Measurements from ENCODE around the gene CDKN1C.

Gene CDKN1C

DNA sequence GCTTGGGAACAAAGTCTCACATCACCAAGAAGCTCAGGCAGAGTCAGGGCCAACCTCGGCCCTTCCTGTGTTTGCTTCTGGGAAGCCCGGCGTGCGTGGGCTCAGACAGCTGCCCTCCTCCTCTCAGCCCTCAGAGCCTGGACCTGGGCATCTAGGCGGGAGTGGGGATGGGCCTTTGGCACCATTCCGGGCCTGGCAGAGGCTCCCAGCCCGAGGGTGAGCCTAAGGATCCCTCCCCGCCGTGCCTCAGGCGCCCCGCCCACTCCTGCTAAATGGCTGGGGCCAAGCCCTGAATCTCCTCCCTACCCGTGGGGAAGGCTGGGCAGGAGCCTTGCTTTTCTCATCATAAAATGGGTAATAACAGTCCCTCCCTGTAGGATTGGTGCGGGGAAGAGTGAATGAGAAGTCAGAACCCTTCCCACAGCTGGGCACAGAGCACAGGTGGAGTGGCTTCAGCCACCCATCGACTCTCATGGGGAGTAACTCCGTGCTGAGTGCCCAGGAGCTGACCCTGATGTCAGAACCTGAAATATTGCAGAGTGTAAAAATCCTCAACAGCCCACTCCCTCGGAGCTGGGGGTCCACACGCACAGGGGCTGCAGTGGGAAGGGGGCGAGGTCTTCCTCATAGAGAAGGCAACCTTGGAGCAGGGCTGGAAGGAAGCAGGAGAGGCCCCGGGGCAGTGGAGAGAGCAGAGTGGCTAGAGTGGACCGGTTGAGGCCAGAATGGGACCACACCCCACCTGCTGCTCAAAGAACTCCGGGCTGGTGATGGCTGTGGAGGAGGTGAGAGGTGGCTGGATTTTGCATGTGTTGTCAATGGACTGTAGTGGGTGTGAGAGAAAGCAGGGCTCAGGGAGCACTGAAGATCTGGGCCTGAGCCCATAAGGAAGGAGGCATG, 18.8 kb upstream of the CDKN1C start:
- DNase-seq: no peak

DNA sequence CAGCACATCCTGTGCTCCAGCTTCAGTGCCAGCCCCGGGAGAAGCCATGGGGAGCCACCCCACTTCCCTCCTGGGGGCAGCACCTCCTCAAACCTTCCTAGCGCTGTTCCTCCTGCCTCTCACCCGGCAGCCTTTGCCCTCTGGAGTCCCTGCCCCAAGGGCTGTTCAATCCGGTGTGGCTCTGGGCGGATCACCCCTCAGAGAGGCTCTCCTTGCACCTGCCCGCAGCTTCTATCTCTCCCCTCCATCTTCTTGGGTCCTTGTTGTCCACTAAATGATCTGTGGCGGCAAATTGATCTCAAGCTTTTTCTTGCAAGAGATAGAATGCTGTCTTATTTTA, 18.1 kb upstream of the CDKN1C start:
- no peak for DNase-seq

DNA sequence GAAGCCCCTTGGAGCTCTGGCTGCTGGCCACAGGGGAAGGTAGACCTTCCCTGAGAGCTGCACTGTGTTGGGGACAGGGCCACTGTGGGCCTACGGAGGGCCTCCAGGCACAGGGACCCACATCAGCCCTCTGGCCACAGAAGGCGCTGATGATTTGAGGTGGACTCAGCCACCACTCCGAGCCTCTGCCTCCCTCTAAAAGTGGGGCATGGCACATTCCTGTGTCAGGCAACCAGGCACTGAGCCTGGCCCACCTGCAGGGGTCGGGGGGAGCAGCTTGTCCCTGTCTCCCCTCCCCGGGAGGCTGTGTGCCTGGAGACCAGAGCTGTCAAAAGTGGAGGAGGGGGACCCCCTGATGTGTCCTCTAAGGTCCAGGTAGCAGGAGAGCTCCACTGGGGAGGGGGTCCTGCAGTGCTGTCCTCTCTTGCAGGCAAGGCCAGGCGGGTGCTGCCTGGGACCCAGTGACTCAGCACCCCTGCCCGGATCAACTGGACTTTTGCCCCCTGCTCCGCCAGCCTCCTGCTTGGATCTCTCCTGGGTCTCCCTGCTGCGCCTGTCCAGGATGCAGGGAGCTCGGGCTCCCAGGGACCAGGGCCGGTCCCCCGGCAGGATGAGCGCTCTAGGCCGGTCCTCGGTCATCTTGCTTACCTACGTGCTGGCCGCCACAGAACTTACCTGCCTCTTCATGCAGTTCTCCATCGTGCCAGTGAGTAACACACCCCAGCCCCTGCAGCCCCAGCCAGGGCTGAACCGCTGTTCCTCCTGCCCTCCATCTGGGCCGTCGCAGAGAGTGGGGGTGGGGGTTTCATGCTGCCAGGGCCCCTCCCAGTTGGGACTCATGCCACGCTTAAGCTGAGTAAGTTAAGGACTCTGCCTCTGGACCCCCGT, 17.5 kb upstream of the CDKN1C start:
- no peak for DNase-seq

DNA sequence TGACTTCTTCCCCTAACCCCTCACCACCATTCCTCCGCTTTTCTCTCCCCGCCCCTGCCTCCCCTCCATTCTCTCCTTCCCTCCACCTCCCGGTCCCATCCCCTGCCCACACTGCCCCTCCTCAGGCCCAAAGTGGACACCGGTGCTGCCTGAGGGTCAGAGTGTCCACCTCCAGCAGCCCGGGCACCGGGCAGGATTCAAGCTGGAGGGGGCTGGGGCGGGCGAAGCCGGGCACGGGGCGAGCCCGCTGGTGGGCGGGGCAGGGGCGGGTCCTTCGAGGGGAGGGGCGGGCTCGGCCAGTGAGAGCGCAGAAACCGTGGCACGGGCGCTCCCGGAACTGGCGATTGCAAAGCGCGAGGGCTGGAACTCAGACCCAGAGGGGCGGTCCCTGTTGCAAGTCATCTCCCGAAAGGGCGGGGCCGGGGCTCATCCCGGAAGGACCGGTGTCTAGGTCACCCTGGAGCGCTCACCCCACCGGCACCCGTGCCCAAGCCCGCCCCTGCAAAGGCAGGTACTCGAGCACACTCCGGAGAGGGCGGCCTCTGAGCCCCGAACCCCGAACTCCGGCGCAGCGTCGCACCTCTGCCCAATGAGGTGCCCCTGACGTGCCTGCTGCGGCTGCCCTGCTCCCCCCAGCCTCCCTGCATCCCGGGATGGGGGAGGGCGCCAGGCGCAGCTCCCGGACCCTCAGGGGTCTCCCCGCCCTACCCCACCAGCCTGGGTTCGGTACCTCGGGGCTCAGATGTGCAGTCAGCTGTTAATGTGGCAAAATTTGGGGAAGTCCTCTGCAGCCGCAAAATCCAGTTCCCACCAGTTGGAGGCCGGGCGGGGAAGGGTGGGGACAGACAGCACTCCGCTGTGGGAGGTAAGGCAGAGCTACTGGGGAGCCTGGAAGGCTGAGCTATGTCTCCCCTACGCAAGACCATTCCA, 16.5 kb upstream of the CDKN1C start:
- peak; percentile 78 for DNase-seq

DNA sequence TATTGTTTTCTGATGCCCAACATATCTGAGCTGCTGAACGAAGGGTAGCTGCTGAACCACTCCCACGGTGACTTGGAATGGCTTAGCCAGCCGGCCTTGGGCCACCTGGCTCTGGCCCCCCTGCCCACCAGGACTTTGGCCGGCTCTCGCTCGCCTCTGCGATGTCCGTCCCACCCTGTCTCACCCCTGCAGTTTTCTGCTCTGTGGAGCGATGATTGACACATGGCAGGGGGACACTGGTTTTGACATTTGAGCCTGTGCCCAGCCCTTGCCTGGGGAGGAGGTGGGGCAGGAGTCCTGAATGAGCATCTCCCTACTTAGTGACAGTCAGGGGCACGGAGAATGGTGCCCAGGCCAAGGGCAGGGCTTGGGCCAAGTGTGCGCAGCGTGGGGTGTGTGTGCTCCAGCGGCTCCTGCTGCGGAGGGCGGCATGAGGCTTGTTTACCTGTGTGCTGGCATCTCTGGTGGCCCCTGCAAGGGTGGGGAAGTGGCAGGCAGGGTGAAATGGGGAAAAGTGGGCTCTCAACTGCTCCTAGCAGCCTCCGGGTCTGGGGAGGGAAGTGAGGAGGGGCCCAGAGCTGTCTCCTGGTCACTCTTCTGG, 15.7 kb upstream of the CDKN1C start:
- no peak for DNase-seq

DNA sequence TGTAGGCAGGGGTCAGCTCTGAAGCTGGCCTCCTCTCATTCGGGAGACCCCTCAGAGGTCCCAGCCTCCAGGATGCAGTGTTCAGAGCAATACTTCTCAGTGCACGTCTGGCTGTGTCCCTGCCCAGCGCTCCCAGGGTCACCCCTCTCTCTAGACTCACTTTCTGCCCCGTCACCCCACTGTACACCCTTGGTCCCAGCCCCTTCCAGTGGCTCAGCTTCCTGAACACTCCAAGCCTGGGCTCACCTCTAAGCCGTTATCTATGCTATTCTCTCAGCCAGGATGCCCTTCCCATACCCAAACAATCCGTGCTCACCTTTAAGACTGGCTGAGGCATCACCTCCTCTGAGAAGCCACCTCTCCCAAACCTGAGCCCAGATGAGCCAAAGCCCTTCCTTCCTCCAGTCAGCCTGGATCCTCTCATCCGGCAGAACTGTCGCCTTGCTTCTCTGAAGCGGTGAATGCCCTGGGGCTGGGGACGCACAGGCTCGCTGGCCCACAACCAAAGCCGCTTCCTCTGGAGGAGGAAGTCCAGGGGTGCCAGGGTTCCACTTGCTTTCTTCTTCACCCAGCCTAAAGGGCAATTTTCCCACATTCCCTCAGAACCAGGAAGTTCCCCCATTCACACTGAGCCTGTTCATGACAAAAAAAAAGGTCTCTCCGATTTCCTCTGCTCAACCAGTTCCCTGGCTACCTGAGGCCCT, 13.7 kb upstream of the CDKN1C start:
- no peak for DNase-seq

DNA sequence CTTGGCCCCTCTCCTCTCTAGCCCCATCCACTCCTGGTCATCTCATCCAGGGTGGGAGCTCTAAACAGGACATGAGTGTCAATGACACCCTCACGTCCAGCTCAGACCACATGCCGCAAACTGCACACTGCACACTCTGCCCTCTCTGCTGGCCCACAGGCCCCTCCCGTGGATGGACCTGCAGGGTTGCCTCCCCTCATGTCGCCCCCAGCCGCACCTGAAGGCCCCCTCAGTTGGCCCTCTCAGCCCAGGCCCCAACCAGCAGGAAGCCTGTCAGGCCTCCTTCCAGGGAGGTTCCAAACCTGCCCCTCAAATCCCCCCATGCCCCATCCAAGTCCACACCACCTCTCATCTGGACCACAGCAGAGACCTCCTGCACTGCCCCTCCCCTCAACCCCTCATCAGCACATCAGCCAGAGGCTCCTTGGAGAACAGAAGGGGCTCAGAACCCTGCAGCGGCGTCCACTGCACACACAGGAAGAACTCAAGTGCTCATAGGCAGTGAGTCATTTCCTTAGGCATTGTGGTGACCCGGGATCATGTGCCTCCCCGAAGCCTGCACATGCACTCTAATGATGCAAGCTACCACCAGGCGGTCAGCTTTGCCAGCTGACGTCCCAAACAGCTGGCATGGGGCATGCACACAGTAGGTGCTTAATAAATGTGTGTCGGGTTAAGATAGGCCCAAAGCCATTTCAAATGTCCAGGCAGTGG, 12.9 kb upstream of the CDKN1C start:
- DNase-seq: peak; percentile 34

DNA sequence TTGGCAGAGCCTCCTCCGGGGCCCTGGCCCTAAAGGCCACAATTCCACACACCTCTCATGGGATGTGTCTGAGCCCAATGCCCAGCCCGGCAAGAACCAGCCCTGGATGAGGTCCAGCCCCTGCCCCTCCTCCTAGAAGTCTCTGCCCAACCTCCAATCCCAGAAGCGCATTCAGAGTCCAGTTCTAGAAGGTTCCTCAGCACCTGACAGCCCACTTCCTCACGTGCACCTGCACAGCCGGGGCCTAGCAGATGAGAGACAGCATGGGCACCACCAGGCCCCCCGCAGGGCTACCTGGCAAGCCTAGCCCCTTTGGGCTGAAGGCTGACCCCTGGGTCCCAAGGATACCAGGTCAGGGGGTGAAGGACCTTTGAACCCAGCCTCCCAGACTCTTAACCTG, 11.5 kb upstream of the CDKN1C start:
- DNase-seq: no peak

DNA sequence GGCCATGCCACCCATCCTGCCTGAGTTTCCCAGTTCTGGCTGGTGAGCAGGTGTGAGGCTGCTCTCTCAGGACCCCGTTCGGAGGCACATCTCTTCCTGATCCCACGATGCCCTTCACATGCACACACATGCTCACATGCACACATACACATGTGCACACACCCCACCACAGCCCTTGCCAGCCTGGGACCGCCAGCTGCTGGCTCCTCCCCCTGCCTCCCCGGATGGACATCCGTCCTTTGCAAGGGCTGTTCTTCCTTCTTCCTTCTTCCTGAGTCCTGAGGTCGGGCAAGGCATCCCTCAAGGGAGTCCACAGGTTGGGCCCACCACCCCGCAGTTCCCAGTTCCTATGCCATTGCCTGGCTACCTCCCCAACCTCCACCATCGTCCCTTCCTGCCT, 10.5 kb upstream of the CDKN1C start:
- no peak for DNase-seq

DNA sequence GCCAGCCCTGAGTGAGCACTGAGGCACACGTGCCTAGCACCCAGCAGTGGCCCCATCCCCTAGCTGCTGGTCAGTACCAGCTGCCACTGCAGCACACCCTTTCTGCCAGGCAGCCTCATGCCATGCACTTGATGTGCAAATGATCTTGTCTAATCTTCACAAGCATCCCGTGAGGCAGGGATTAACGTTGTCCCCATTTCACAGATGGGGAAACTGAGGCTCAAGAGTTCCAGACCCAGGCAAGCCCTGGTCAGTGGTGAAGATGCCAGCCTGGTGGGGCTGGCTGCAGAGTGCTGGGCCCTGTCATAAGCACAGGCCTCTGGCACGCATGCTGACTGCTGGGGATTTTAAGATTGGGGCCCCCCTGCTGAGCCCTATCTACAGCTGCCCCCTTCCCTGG, 8.4 kb upstream of the CDKN1C start:
- no peak for DNase-seq

DNA sequence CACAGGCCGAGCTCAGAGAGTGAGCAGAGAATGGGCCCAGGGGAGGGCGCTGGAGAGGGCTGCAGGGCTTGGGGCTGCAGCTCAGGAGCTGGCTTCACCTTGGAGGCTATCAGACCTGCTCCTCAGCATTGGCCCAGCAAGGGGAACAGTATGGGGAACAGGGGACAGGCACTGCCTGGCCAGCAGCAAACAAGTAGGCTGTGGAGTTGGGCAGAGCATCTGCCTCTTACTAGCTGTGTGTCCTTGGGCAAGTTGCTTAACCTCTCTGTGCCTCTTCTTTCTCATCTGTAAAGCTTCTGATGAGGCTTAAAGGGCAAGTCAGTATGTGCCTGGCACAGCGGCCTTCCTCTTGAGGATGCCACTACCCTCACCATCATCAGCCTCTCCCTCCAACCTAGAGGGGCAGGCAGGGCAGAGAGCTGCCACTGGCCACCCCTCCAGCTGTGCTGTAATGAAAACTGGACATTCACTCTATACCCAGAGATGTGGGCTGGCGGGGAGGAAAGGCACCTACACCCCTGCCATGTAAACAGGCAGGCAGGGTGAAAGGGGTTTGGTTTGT, 7.5 kb upstream of the CDKN1C start:
- no peak for DNase-seq

DNA sequence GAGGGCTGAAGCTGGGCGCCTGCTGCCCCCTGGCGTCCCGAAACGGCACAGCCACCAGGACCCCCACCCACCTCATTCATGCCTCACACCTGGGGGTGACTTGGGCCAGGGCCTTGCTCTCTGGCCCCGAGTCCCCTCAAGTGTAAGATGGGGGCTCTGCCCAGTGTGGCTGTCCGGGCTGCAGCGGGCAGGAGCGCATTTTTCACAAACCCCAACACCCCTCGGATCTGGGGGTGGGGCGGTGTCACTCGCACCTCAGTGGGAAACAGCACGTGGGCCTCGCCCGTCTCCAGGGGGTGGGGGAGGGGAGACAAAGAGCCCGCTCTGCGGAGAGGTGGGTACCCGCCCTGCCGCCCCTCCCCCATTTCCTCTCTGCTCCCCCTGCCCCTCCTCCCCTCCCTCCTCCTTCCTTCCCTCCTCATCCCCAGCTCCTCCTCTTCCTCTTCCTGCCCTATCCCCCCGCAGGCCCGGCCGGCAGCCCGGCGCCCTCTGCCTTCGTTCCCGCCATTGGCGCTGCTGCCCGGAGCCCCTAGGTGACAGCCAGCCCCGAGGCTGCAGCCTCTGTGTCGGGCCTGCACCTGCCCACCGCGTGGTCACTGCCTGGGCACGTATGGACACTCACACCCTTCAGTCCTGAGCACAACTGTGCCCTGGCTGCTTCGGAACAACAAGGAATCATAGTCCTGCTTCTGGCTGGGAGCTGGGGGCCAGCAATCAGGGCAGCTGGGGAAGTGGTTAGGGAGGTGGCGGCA, 6.8 kb upstream of the CDKN1C start:
- peak; percentile 41 for DNase-seq

DNA sequence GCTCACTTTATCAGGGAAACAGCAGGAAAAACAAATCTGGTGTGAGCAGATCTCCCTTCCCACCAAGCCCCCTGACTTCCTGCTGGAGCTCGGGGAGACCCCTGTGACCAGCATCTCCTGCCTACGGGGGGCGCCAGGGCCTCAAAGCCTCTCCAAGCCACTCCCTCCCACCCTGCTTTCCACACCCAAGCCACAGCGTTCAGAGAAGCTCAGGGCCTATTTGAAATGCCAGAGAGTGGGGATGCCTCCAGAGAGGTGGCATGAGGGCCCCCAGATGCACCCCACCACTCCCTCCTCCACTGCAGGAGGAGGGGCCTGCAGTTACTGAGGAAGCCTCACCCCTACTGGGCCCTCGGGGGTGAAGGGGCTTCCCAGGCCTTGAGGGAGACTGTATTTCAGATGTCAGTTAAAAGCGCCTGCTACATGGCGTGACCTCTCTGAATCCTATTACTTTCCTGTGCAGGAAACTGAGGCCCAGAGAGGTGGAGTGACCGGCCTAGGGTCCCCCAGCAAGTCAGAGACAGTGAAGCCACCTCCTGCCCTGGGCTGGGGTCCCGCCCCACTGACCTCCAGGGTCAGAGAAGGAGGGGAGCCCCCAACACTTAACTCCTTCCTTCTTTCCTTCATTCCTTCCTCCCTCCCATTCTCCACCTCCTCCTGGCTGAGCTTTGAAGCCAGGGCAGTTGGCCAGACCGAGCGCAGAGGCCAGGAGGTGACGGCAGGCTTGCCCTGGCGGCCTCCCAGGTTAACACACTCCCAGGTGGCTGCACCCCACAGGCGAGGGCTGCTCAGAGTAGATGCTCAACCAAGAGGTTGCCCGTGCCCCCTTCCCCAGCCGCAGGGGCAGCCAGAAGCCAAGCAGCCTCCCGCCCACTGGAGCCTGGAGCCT, 6.0 kb upstream of the CDKN1C start:
- DNase-seq: no peak

DNA sequence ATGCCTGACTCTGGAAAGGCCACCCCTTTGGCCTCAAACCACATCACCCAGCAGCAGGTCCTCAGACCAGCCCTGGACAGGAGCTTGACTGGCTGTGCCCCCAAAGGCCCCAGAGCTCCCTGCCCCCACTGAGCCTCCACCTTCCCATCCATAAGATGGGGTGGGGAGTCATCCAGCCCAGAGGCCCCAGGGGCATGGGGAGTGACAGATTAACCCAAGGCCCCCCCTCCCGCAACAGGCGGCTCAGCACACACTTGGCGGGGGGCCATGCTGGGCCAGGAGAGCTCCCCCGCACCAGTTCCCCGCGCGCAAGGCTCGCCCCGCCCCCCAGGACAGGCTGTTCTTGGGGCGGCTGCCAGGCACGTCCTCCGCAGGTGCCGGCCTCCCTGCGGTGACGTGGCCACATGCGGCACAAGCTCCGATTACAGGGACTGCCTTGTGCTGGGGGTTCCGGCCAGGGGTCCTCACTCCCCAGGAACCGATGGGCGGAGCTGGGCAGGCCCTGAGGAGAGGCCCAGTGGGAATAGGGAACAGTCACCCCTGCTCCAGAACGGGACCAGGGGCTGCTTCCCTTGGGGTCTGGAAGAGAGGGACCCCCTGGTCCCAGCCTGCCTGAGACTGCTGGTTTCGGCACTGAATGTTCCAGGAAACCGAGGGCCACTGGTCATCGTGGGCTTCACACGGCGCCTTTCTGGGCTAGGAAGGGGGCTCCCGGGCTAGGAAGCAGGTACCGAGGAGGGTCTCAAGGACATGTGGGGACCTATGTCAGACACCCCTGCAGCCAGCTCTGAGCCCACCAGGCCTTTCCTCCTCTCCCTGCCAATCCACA, 5.1 kb upstream of the CDKN1C start:
- DNase-seq: no peak

DNA sequence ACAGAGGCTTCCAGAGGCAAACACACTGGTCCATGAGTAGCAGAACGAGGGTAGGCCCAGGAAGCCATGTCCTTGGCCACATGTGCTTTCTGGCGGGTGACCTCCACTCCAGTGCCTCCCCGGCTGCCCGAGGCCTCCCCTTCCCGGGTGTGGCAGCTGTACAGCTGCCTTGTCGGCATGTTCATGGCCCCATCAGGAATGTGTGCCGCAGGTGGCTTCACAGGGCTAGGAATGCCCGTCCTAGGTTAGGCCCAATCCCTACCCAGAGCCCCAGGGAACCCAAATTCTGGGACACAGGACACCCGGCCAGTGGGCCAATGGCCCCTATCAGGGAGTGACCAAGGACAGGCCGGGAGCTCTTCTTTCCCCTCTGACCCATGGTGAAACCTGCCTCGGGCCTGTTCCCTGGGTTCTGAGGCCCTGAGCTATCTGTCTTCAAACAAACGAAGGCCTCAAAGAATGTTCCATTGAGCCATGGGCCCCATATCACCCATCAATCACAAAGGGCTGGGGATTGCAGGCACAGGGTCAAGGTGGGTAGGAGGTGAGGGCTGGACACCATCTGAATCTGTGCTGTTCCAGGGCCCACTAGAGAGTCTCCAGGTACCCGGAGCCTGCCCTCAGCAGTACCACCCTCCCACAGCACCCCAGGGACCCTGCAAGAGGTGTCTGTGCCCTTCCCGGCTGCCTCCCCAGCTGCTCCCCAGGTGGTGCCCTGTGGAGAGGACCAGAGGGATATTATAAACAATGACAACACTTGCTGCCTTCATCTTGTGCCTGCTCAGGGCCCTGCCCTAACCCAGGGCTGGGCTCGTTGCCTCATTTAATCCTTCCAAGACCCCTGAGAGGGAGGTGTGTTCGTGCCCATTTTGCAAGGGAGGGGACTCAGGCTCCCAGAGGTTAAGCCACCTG, 4.0 kb upstream of the CDKN1C start:
- DNase-seq: no peak

DNA sequence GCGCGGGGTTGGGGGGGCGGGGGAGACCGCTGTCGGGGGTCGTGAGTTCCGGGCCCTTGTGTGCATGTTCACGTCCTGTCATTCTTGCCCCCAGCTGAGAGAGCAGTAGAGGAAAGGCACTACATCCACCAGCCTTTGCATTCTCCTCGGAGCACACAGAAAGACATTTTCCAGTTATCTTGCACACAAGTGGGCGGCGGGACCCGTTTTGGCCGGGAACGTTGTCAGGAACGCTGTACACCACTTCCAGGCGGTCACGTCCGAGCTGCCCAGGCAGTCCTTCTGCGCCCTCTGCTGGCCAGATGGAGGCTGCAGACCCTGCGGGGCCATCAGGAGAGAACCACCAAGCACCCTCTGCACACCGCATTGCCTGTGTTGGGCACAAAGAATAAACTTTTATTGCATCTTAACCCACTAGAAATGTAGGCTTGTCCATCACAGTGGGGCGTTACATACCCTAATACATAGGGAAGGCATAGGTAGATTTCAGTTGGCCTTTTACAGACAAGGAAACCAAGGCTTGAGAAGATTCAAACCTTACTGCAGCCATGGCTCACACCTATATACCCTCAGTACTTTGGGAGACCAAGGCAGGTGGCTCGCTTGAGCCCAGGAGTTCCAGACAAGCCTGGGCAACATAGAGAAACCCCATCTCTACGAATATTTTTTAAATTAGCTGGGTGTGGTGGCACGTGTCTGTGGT, 2.8 kb upstream of the CDKN1C start:
- DNase-seq: peak; percentile 74
